D721Med (cell line): ENCODE measurements around the gene ELP2.

Experiments used
- DNase-seq: peaks from one replicate; pipeline ENCODE4 v3.0.0; 2011; ENCODE audit warnings: low spot score; ENCODE audit not compliant: insufficient read length
- FAIRE-seq: peaks from 2 replicates; lab custom pipeline; 2011; peaks lifted over from hg19 to GRCh38; lab: Jason Lieb, UNC
- CTCF ChIP-seq: IDR thresholded peaks from 2 replicates; pipeline ENCODE4 v1.5.1; 2012; ENCODE audit warnings: mild to moderate bottlenecking, control low read depth; ENCODE audit not compliant: insufficient read depth; ENCODE audit errors: missing control alignments

Gene ELP2

DNA sequence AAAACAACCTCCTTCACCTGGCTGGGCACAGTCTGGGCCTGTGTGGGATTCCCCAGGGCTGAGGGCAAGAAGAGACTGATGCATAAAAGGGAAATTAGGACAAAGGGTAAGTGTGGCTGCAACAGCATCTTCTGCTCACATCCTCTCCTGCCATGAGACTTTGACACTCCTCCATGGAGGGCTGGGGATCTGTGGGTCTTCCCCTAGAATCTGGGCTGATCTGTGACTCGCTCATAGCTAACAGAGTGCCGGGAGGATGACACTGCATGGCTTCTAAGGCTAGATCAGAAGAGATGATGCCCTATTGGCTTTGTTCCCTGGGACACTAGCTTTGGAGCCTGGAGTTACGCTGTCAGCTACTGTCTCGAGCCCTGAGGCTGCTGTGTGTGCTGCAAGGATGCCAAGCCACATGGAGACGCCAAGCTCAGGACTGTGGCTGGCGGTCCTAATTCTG, 81.9 kb downstream of the ELP2 start:
- no peak for TF ChIP-seq CTCF
- FAIRE-seq = no peak
- no peak for DNase-seq

- FAIRE-seq (no peak), DNase-seq (no peak)
- TF ChIP-seq CTCF = no peak
These were observed 82.8 kb downstream of the ELP2 start for GRCh38 chr18:36212301-36213171.

DNA sequence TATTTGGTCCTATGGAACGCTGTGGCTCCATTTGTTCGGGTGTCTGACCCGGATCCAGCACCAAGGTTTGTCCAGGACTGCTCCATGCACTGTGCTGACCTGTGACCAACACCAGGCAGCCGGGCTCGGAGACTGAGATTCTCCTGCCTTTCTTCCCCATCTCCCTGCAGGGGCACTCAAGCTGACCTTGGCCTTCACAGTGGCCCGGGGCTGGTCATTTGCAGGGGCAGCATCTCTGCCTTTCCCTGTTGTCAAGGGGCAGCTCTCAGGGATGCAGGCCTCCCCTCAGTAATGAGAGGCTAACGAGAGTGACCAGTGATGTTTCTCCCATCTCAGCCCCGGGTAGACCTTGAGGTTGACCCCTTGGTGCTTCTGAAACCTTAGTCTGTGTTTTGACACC, 85.1 kb downstream of the ELP2 start:
- no peak for TF ChIP-seq CTCF
- DNase-seq = no peak
- no peak for FAIRE-seq

GRCh38 chr18:36215577-36215976, 85.9 kb downstream of the ELP2 start:
- FAIRE-seq (no peak), DNase-seq (no peak)

GRCh38 chr18:36217348-36217747, 87.6 kb downstream of the ELP2 start:
- no peak for FAIRE-seq

More at GRCh38 chr18:36215577-36215976, 85.9 kb downstream of the ELP2 start:
- no peak for TF ChIP-seq CTCF

GRCh38 chr18:36229188-36229587, 99.5 kb downstream of the ELP2 start:
- no peak for FAIRE-seq
- no peak for TF ChIP-seq CTCF
- DNase-seq = no peak

More at GRCh38 chr18:36217348-36217747, 87.6 kb downstream of the ELP2 start:
- DNase-seq = no peak
- TF ChIP-seq CTCF = no peak
